Natural killer cell (primary cell): ENCODE data around the gene UPK3A. TPM values are rescaled to one million over a fixed set of nuclear protein-coding genes. Genes with fewer than 3 reads are reported as not detected.

Source experiments
- ATAC-seq, 3 donors: fragments of 150-1000 bp in 2 of 3; fragments of 200-7000 bp in 1 of 3; cut with Tn5 transposase; 1 replicate in 1 of 3; 2 replicates in 2 of 3; pipeline ENCODE4 v1.10.0; 2021; ENCODE audit warnings: mild to moderate bottlenecking in 2 of 3, moderate library complexity in 2 of 3
- DNase-seq, 2 donors: peaks; one replicate each; pipeline versions ENCODE4 v3.0.0 to v3.0.0-alpha.2; 2013 to 2021; ENCODE audit warnings: mixed read lengths in 1 of 2
- H3K27ac ChIP-seq: one replicate; pipeline ENCODE4 v1.5.1; 2013; ENCODE audit warnings: mild to moderate bottlenecking, low read length
- H3K27me3 ChIP-seq: one replicate; pipeline ENCODE4 v1.6.1; 2013; ENCODE audit warnings: low read length; ENCODE audit not compliant: control insufficient read depth, insufficient read depth
- H3K36me3 ChIP-seq: one replicate; pipeline ENCODE4 v1.6.1; 2013; ENCODE audit warnings: low read length; ENCODE audit not compliant: control insufficient read depth, insufficient read depth
- H3K4me1 ChIP-seq: one replicate; pipeline ENCODE4 v1.6.1; 2013; ENCODE audit warnings: low read length; ENCODE audit not compliant: control insufficient read depth, insufficient read depth
- H3K4me3 ChIP-seq: one replicate; pipeline ENCODE4 v1.5.1; 2013; ENCODE audit warnings: low read length
- H3K9me3 ChIP-seq: one replicate; pipeline ENCODE4 v1.6.1; 2013; ENCODE audit warnings: low read length; ENCODE audit not compliant: control insufficient read depth, insufficient read depth
- H3K27ac Mint-ChIP-seq, 2 donors: one replicate each; pipeline ENCODE4 v1.8.0; 2022; ENCODE audit warnings: mild to moderate bottlenecking in 2 of 2, mixed read lengths in 2 of 2, moderate library complexity in 1 of 2
- H3K27me3 Mint-ChIP-seq, 2 donors: one replicate each; pipeline ENCODE4 v1.8.0; 2022; ENCODE audit warnings: low read depth in 2 of 2, mixed read lengths in 2 of 2
- H3K36me3 Mint-ChIP-seq: one replicate; pipeline ENCODE4 v1.8.0; 2022; ENCODE audit warnings: mixed read lengths
- H3K4me1 Mint-ChIP-seq, 2 donors: one replicate each; pipeline ENCODE4 v1.8.0; 2022; ENCODE audit warnings: mixed read lengths in 2 of 2
- H3K4me3 Mint-ChIP-seq: one replicate; pipeline ENCODE4 v1.8.0; 2022; ENCODE audit warnings: mild to moderate bottlenecking, moderate library complexity, mixed read lengths
- H3K9me3 Mint-ChIP-seq, 2 donors: one replicate each; pipeline ENCODE4 v1.8.0; 2022; ENCODE audit warnings: mixed read lengths in 2 of 2
- WGBS: methylation state at CpG from one replicate; pipeline ENCODE4 v1.1.7; 2013; ENCODE audit warnings: missing lambda C conversion rate; ENCODE audit not compliant: insufficient coverage; 5-methylcytosine and 5-hydroxymethylcytosine counted together
- intact Hi-C: fragments of 100-400 bp; cut with micrococcal nuclease; formaldehyde crosslinking; loops from one replicate; pipeline ENCODE4 v1.14.2; 2022
- total RNA-seq, 4 donors: library from RNA; stranded (reverse); fragments of 120-200 nt in 1 of 4; gene quantifications; one replicate each; pipeline versions ENCODE4 v1.2.3 to v1.2.4, GENCODE V29; 2013 to 2022
- TF ChIP-seq, protein P1 (sequence below): fragments of 200-600 bp; IDR thresholded peaks from one replicate; pipeline ENCODE4 v1.8.0; 2022; ENCODE audit warnings: antibody characterized with exemption

UPK3A gene
- total RNA-seq, 3 donors from 2014 or later (not counting 1 experiment from before 2014, with no cell fraction given): 0.49 TPM; not detected in 2

GRCh38 chr22:45237065-45237990 lies 47.4 kb upstream of the UPK3A start:
- Mint-ChIP-seq H3K9me3 (no peaks in the 10 kb centered on the region), H3K27ac (peak overlapping the region; percentile 64 to 65), H3K27me3 (no peaks in the 10 kb centered on the region), H3K36me3 (no peaks in the 10 kb centered on the region), H3K4me3 (no peak overlapping the region), H3K4me1 (peaks cover 49 to 75% of the 10 kb centered on the region in 2 donors)
- DNase-seq (no peak), ATAC-seq (peak in 2 of 3 donors; percentile 25 to 26)
- intact Hi-C loops: loop anchor here (10.0 kb wide), 1 partner anchor 73 kb away; the partner anchor contains the start of gene NUP50
- H3K4me1 ChIP-seq: peaks cover 73% of the 10 kb centered on the region
- H3K9me3 ChIP-seq: no peaks in the 10 kb centered on the region
- 82% methylated on average over 15 of the region's 15 CpGs for WGBS
- H3K27me3 ChIP-seq: no peaks in the 10 kb centered on the region
- no peaks in the 10 kb centered on the region for H3K36me3 ChIP-seq
- TF ChIP-seq, protein P1, sequence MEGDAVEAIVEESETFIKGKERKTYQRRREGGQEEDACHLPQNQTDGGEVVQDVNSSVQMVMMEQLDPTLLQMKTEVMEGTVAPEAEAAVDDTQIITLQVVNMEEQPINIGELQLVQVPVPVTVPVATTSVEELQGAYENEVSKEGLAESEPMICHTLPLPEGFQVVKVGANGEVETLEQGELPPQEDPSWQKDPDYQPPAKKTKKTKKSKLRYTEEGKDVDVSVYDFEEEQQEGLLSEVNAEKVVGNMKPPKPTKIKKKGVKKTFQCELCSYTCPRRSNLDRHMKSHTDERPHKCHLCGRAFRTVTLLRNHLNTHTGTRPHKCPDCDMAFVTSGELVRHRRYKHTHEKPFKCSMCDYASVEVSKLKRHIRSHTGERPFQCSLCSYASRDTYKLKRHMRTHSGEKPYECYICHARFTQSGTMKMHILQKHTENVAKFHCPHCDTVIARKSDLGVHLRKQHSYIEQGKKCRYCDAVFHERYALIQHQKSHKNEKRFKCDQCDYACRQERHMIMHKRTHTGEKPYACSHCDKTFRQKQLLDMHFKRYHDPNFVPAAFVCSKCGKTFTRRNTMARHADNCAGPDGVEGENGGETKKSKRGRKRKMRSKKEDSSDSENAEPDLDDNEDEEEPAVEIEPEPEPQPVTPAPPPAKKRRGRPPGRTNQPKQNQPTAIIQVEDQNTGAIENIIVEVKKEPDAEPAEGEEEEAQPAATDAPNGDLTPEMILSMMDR: no peak
- no peak overlapping the region for H3K4me3 ChIP-seq
- H3K27ac ChIP-seq: peak overlapping the region; percentile 39

GRCh38 chr22:45238076-45238956 lies 46.4 kb upstream of the UPK3A start:
- no peaks in the 10 kb centered on the region for H3K9me3 ChIP-seq
- no peak for DNase-seq
- TF ChIP-seq, protein P1: no peak
- Mint-ChIP-seq H3K27me3 (no peaks in the 10 kb centered on the region), H3K27ac (peak overlapping the region; percentile 64 to 65), H3K36me3 (no peaks in the 10 kb centered on the region), H3K9me3 (no peaks in the 10 kb centered on the region), H3K4me3 (peak overlapping the region; percentile 55), H3K4me1 (peaks cover 49 to 68% of the 10 kb centered on the region in 2 donors)
- ATAC-seq: no peak
- no peaks in the 10 kb centered on the region for H3K27me3 ChIP-seq
- peaks cover 68% of the 10 kb centered on the region for H3K4me1 ChIP-seq
- peak overlapping the region; percentile 45 for H3K27ac ChIP-seq
- intact Hi-C loops: loop anchor here (10.0 kb wide), 1 partner anchor 74 kb away; the partner anchor contains the start of gene NUP50
- no peak overlapping the region for H3K4me3 ChIP-seq
- WGBS: 93% methylated on average over 18 of the region's 18 CpGs
- no peaks in the 10 kb centered on the region for H3K36me3 ChIP-seq

DNA sequence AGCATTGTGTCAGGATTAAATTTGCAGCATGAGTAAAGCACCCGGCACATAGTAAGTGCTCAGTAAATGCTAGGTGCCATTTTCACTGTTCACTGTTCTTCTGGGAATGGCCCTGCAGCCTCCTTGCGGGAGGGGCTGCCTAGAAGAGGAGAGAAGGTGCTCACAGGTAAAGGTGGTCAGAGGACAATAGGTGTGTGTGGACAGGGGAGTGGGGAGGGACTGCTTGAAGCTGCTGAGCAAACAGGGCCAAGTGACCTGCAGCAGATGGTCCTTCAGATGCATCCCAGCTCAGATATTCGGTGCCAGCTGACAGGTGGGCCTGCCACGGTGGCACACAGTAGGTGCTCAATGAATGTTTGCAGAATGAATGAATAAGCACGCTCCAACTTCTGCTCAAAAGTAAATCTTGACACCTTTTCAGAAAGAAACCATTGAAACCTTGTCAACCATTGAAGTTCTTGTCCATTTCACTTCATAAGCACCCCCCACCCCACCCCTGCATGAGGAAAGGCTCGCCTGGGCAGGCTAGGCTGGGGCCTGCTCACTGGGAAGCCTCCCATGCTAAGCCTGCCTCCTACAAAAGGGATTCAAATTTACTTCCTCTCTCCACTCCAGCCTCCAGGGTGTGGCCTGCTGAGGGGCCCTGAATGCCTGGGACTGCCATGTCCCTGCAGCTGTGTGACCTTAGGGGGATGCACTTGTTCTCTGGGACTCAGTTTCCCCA lies 45.6 kb upstream of the UPK3A start:
- H3K27me3 Mint-ChIP-seq: no peaks in the 10 kb centered on the region
- H3K4me3 Mint-ChIP-seq: peak overlapping the region; percentile 95
- H3K27ac Mint-ChIP-seq: peak overlapping the region in 1 of 2 donors; percentile 94
- 84% methylated on average over 6 of the region's 6 CpGs for WGBS
- H3K9me3 ChIP-seq: no peaks in the 10 kb centered on the region
- H3K27ac ChIP-seq: no peak overlapping the region
- intact Hi-C loops: loop anchor here (10.0 kb wide), 1 partner anchor 74 kb away; the partner anchor contains the start of gene NUP50
- peaks cover 63% of the 10 kb centered on the region for H3K4me1 ChIP-seq
- ATAC-seq (no peak), DNase-seq (no peak)
- no peaks in the 10 kb centered on the region for H3K9me3 Mint-ChIP-seq
- no peaks in the 10 kb centered on the region for H3K36me3 Mint-ChIP-seq
- H3K4me3 ChIP-seq: peak overlapping the region; percentile 42
- no peaks in the 10 kb centered on the region for H3K36me3 ChIP-seq
- TF ChIP-seq, protein P1: no peak
- H3K4me1 Mint-ChIP-seq: peaks cover 49 to 63% of the 10 kb centered on the region in 2 donors
- H3K27me3 ChIP-seq: no peaks in the 10 kb centered on the region
